Erythroblast (primary cell): Measurements from ENCODE around the gene MAPK8IP2.

ENCODE experiments used
- GATA1 ChIP-seq: IDR thresholded peaks from 2 replicates; pipeline ENCODE4 v1.6.1; 2011; ENCODE audit warnings: low read depth, mild to moderate bottlenecking, control low read depth, low read length, moderate library complexity
- POLR2A ChIP-seq: IDR thresholded peaks from 2 replicates; pipeline ENCODE4 v1.6.1; 2011; ENCODE audit warnings: mild to moderate bottlenecking, low read length

- TF ChIP-seq POLR2A (peak; percentile 80), GATA1 (no peak)
Observed at GRCh38 chr22:50582493-50583293, 17.9 kb upstream of the MAPK8IP2 start, which contains the start of gene CHKB.
